Karpas-422 (cell line): ENCODE results near the gene ALDH1A3. TPM values are rescaled to one million over a fixed set of nuclear protein-coding genes. Genes with fewer than 3 reads are reported as not detected.

ENCODE experiments used
- DNase-seq: peaks from one replicate; pipeline ENCODE4 v3.0.0-alpha.2; 2015
- H2AFZ ChIP-seq: fragments of 200-600 bp; sonication (generic); 2 replicates; pipeline ENCODE4 v1.6.1; 2014; ENCODE audit warnings: antibody characterized with exemption, low read length, mixed read lengths
- H3K27ac ChIP-seq: fragments of 200-600 bp; sonication (generic); 2 replicates; pipeline ENCODE4 v1.5.1; 2014; ENCODE audit warnings: mild to moderate bottlenecking, low read length, moderate library complexity
- H3K27me3 ChIP-seq: fragments of 200-600 bp; sonication (generic); 2 replicates; pipeline ENCODE4 v1.6.1; 2014; ENCODE audit warnings: low read length, mixed read lengths
- H3K36me3 ChIP-seq: fragments of 200-600 bp; sonication (generic); 2 replicates; pipeline ENCODE4 v1.6.1; 2014; ENCODE audit warnings: low read length, mixed read lengths; ENCODE audit not compliant: insufficient read depth
- H3K4me1 ChIP-seq: fragments of 200-600 bp; sonication (generic); 2 replicates; pipeline ENCODE4 v1.6.1; 2014; ENCODE audit warnings: mild to moderate bottlenecking, low read length, mixed read lengths
- H3K4me2 ChIP-seq: fragments of 200-600 bp; sonication (generic); 2 replicates; pipeline ENCODE4 v1.6.1; 2014; ENCODE audit warnings: low read length, low read depth, mild to moderate bottlenecking; ENCODE audit not compliant: poor library complexity, severe bottlenecking
- H3K4me3 ChIP-seq: fragments of 200-600 bp; sonication (generic); 2 replicates; pipeline ENCODE4 v1.5.1; 2014; ENCODE audit warnings: mild to moderate bottlenecking, antibody characterized with exemption, low read length, mixed read lengths
- H3K79me2 ChIP-seq: fragments of 200-600 bp; sonication (generic); 2 replicates; pipeline ENCODE4 v1.6.1; 2014; ENCODE audit warnings: mild to moderate bottlenecking, low read length, mixed read lengths
- H3K9ac ChIP-seq: fragments of 200-600 bp; sonication (generic); 2 replicates; pipeline ENCODE4 v1.6.0; 2014; ENCODE audit warnings: low read length
- H3K9me2 ChIP-seq: fragments of 200-600 bp; sonication (generic), shearing (Covaris generic); replicated peaks from 2 replicates; pipeline ENCODE4 v1.6.0; 2014; ENCODE audit warnings: mild to moderate bottlenecking, low read length, moderate library complexity; ENCODE audit not compliant: insufficient read depth
- H3K9me3 ChIP-seq: fragments of 300-700, 200-600 bp; sonication (generic); 2 replicates; pipeline ENCODE4 v1.6.1; 2014; ENCODE audit warnings: low read length, mixed read lengths
- H4K20me1 ChIP-seq: fragments of 200-600 bp; sonication (generic); 2 replicates; pipeline ENCODE4 v1.6.1; 2014; ENCODE audit warnings: mild to moderate bottlenecking, antibody characterized with exemption, low read length, low read depth; ENCODE audit not compliant: insufficient read depth
- total RNA-seq: library from RNA; depleted of rRNA; stranded (reverse); fragments of >200 nt; shearing (Covaris generic); gene quantifications from 2 replicates; pipeline ENCODE4 v1.2.3, GENCODE V29; 2014; ENCODE audit warnings: low replicate concordance

The ALDH1A3 gene
- total RNA-seq, 1 experiment from 2014 or later = not detected

DNA sequence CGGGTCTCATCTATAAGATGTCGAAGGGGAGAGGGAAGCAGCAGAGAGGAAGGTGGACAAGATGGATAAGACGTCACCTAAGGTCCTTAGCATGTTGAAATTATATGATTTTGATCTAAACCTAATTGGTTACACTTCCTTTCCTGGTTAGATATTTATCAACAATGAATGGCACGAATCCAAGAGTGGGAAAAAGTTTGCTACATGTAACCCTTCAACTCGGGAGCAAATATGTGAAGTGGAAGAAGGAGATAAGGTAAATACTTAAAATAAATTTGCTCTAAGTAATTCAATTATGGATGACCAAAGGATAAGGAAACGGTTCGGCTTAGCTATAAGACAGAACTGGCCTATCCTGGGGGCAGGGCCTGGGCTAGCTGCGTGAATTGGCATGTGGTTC, 5.5 kb downstream of the ALDH1A3 start:
- no peak overlapping the region for H3K27ac ChIP-seq
- no peaks in the 10 kb centered on the region for H3K79me2 ChIP-seq
- H2AFZ ChIP-seq = no peak overlapping the region
- H3K36me3 ChIP-seq = no peaks in the 10 kb centered on the region
- no peak overlapping the region for H3K4me3 ChIP-seq
- H3K4me2 ChIP-seq = no peak overlapping the region
- H4K20me1 ChIP-seq = no peaks in the 10 kb centered on the region
- no peaks in the 10 kb centered on the region for H3K9me3 ChIP-seq
- DNase-seq = no peak
- no peaks in the 10 kb centered on the region for H3K27me3 ChIP-seq
- H3K9me2 ChIP-seq = no peaks in the 10 kb centered on the region
- no peak overlapping the region for H3K9ac ChIP-seq
- no peaks in the 10 kb centered on the region for H3K4me1 ChIP-seq

DNA sequence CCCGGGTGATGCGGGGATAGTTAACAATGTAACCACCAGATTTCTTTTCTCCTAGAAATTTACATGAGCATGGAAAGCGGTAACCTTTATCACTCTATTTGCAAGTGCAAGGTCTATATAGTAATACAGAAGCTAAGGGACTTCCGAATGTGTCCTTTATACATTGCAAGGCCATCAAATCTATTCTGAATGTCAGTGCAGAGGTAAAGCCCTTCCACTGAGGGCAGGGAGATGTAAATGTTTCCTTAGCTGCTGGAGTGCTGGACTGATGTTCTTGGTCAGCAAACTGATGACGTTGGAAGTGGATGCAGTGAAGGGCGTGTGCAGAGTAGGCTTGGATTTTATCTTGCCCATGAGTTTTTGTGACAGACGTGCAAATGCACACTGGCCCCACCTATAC, 6.2 kb downstream of the ALDH1A3 start:
- no peak overlapping the region for H3K27ac ChIP-seq
- no peaks in the 10 kb centered on the region for H4K20me1 ChIP-seq
- DNase-seq = no peak
- H3K4me2 ChIP-seq = no peak overlapping the region
- no peaks in the 10 kb centered on the region for H3K27me3 ChIP-seq
- H3K79me2 ChIP-seq = no peaks in the 10 kb centered on the region
- H2AFZ ChIP-seq = no peak overlapping the region
- no peaks in the 10 kb centered on the region for H3K36me3 ChIP-seq
- no peak overlapping the region for H3K9ac ChIP-seq
- no peak overlapping the region for H3K4me3 ChIP-seq
- no peaks in the 10 kb centered on the region for H3K4me1 ChIP-seq
- no peaks in the 10 kb centered on the region for H3K9me3 ChIP-seq
- no peaks in the 10 kb centered on the region for H3K9me2 ChIP-seq

DNA sequence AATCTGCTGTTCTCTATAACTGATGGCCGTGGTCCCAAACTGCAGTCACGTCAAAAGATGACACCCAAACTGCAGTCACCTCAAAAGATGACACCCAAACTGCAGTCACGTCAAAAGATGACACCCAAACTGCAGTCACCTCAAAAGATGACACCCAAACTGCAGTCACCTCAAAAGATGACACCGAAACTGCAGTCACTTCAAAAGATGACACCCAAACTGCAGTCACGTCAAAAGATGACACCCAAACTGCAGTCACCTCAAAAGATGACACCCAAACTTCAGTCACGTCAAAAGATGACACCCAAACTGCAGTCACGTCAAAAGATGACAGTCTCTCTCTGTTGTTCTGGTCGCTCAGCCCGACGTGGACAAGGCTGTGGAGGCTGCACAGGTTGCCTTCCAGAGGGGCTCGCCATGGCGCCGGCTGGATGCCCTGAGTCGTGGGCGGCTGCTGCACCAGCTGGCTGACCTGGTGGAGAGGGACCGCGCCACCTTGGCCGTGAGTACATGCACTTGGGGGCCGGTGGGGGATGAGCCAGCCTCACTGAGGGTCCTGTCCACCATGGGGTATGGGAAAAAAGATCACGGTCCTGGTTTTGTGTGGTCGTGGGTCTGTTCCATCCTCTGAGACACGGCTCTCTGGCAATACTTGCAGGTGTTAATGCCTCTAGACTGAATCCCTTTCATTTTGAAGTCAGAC, 7.7 kb downstream of the ALDH1A3 start:
- Histone ChIP-seq H3K79me2 (no peaks in the 10 kb centered on the region), H3K27ac (no peak overlapping the region), H3K9me3 (no peaks in the 10 kb centered on the region), H3K4me3 (no peak overlapping the region), H3K36me3 (no peaks in the 10 kb centered on the region), H3K4me2 (no peak overlapping the region), H2AFZ (no peak overlapping the region), H3K27me3 (no peaks in the 10 kb centered on the region), H3K4me1 (no peaks in the 10 kb centered on the region), H3K9me2 (no peaks in the 10 kb centered on the region), H3K9ac (no peak overlapping the region), H4K20me1 (no peaks in the 10 kb centered on the region)
- no peak for DNase-seq

DNA sequence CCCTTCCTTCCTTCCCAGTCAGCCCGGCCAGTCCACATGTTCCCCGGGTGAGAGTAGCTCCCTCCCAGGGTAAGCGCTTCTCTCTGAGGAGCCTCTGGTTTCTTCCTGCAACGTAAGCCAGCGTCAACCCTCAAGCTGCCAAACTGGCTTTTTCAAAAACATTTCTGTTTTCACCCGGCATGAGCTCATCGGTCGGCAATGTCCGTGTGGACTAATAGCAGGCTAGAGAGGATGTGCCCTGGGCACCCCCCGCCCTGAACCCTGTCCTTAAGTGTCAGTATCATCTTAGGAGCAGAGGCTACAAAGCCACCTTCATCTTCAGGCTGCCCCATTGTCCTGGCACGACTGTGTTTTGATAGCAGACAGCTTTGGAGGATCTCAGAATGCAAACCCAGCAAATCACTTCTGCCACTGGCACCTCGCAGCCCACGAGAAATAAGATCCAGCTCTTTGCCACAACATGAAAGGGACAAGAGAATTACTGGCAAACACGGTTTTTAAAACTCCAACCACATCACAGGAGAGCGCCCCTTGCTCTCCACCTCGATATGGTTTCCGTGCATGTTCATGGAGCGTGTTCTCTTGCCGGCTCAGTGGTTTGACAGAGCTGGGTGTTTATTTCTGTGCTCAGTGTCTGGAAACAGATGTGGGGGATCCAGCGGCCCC, 9.9 kb downstream of the ALDH1A3 start:
- Histone ChIP-seq H3K9me2 (no peaks in the 10 kb centered on the region), H3K4me2 (no peak overlapping the region), H2AFZ (no peak overlapping the region), H3K36me3 (no peaks in the 10 kb centered on the region), H3K79me2 (no peaks in the 10 kb centered on the region), H3K27me3 (no peaks in the 10 kb centered on the region), H3K27ac (no peak overlapping the region), H4K20me1 (no peaks in the 10 kb centered on the region), H3K9me3 (no peaks in the 10 kb centered on the region), H3K4me3 (no peak overlapping the region), H3K4me1 (no peaks in the 10 kb centered on the region), H3K9ac (no peak overlapping the region)
- DNase-seq = no peak

DNA sequence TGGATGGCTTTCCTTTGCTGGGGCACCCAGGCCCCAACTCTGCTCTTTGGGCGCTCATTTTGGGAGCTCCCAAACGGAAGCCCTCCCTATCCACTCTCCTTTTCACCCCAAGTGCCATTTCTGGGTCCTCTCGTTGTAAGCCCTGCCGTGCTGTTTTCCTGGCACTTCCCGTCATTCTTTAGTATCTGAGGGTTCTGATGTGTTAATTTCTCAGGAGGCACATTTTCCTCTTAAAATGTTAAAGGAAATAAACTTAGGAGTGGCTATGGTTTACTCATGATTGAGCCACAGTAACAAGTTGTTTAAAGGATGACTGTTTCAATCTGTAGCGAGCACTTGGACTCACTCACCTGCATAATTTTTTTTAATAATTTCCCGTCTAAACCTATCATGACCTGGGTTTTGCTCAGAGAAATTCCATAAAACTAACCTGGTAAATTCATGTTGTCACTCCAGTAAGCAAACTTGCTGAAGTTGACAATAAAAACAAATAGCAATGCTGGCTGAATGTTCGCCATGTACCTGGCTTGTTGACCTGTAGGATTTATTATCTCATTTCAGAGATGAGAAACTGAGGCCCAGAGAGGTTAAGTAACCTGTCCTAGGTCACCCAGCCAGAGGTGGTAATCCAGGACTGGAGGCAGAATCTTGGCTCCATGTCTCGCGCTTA, 10.6 kb downstream of the ALDH1A3 start:
- Histone ChIP-seq H2AFZ (no peak overlapping the region), H3K9me2 (no peaks in the 10 kb centered on the region), H3K4me3 (no peak overlapping the region), H3K36me3 (no peaks in the 10 kb centered on the region), H3K4me2 (no peak overlapping the region), H3K4me1 (no peaks in the 10 kb centered on the region), H3K27me3 (no peaks in the 10 kb centered on the region), H3K27ac (no peak overlapping the region), H3K79me2 (no peaks in the 10 kb centered on the region), H3K9me3 (no peaks in the 10 kb centered on the region), H3K9ac (no peak overlapping the region), H4K20me1 (no peaks in the 10 kb centered on the region)
- no peak for DNase-seq

DNA sequence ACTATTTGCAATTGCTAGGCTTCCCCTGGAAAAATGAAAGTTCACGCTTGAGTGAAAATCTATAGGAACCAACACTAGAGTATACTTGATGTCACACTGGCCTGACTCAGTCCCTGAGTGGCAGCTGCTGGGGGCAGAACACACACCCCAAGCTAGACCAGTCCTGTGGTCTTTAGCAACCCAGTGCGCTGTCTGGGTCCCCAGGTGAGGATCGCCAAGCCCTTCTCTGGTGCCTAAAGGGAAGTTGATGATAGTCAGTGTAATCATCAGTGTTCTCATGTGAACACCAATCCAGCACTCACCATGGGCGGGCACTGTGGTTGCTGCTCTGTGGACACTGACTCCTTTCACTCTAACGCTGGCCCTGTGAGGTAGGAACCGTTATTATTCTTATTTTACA, 11.2 kb downstream of the ALDH1A3 start:
- H3K4me2 ChIP-seq = no peak overlapping the region
- H3K36me3 ChIP-seq = no peaks in the 10 kb centered on the region
- H3K27me3 ChIP-seq = no peaks in the 10 kb centered on the region
- H3K4me1 ChIP-seq = no peaks in the 10 kb centered on the region
- no peaks in the 10 kb centered on the region for H3K79me2 ChIP-seq
- no peak overlapping the region for H3K27ac ChIP-seq
- H4K20me1 ChIP-seq = no peaks in the 10 kb centered on the region
- no peak overlapping the region for H2AFZ ChIP-seq
- no peaks in the 10 kb centered on the region for H3K9me2 ChIP-seq
- H3K4me3 ChIP-seq = no peak overlapping the region
- H3K9ac ChIP-seq = no peak overlapping the region
- no peaks in the 10 kb centered on the region for H3K9me3 ChIP-seq
- DNase-seq = no peak

DNA sequence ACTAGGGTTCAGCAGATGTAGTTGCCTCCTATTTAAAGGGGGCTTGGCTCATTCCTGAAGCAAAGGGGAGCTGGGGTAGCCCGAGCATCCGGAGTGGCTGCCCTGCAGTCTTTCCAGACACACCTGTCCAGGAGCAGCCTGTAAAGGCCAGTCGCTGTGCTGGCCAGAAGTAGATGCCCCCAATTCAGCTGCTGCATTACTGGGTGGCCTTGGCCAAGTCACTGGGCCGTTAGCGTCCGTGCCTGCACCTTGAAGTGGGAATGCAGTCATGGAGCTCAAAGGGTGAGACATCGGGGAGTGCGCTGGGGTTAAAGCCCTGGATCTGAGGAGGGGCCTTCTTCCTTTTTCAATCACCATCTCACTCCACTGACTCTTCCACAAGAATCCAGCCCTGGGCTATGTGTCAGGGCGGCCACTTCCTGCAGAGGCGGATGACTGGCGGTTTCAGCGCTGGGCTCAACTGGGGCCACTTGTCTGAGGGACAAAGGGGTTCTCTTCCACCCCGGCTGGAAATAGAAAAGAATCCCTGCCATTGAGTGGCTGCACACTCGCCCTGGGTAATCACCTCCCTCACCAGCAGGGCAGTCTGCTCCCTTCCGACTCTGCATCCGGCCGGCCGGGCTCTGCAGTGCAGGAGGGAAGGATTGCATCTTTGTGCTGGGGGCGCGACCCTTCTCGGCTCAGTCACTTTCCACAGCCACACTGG, 11.8 kb downstream of the ALDH1A3 start:
- H3K79me2 ChIP-seq = no peaks in the 10 kb centered on the region
- H2AFZ ChIP-seq = no peak overlapping the region
- peaks cover 5% of the 10 kb centered on the region; the same call in 1 of the 2 replicates for H3K4me1 ChIP-seq
- H4K20me1 ChIP-seq = no peaks in the 10 kb centered on the region
- H3K4me3 ChIP-seq = no peak overlapping the region
- H3K27me3 ChIP-seq = no peaks in the 10 kb centered on the region
- H3K27ac ChIP-seq = no peak overlapping the region
- H3K36me3 ChIP-seq = no peaks in the 10 kb centered on the region
- no peaks in the 10 kb centered on the region for H3K9me3 ChIP-seq
- H3K9me2 ChIP-seq = no peaks in the 10 kb centered on the region
- H3K9ac ChIP-seq = no peak overlapping the region
- no peak overlapping the region for H3K4me2 ChIP-seq
- DNase-seq = no peak

DNA sequence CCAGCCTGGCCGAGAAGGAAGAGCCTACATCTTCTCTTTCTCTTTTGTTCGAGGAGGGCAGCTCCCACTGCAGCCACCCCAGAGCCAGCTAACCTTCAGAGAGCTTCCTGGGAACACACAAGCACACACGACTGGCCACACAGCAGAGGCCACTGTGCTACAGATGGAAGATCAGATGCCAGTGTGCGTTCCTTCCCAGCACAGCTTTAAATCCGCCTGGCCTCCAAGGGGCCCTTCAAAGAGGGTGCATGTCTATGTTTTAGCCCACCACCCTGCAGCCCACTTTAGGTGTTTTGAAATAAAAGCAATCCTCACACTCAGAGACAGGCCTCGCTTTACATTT, 12.4 kb downstream of the ALDH1A3 start:
- Histone ChIP-seq H4K20me1 (no peaks in the 10 kb centered on the region), H3K27me3 (no peaks in the 10 kb centered on the region), H3K4me1 (peaks cover 7% of the 10 kb centered on the region; the same call in 1 of the 2 replicates), H3K9me2 (no peaks in the 10 kb centered on the region), H3K9ac (no peak overlapping the region), H3K27ac (no peak overlapping the region), H3K79me2 (no peaks in the 10 kb centered on the region), H3K9me3 (no peaks in the 10 kb centered on the region), H3K36me3 (no peaks in the 10 kb centered on the region), H3K4me2 (no peak overlapping the region), H3K4me3 (no peak overlapping the region), H2AFZ (no peak overlapping the region)
- DNase-seq = no peak
